GM19023 (cell line): ENCODE data around the gene PPP1R9B.

Experiments
- ATAC-seq: cut with Tn5 transposase; IDR thresholded peaks from one replicate; pipeline ENCODE4 v1.9.1; 2021; ENCODE audit warnings: mild to moderate bottlenecking, moderate library complexity; ENCODE audit not compliant: unreplicated experiment

PPP1R9B gene

GRCh38 chr17:50111673-50112655, 38.5 kb downstream of the PPP1R9B start:
- ATAC-seq: no peak

- no peak for ATAC-seq
These were observed 39.7 kb downstream of the PPP1R9B start for GRCh38 chr17:50110591-50111349.

- ATAC-seq: no peak
These were observed 40.7 kb downstream of the PPP1R9B start for GRCh38 chr17:50109785-50110184.

GRCh38 chr17:50109207-50109606, 41.3 kb downstream of the PPP1R9B start:
- no peak for ATAC-seq

- no peak for ATAC-seq
These were observed 41.9 kb downstream of the PPP1R9B start for GRCh38 chr17:50108556-50108955.

DNA sequence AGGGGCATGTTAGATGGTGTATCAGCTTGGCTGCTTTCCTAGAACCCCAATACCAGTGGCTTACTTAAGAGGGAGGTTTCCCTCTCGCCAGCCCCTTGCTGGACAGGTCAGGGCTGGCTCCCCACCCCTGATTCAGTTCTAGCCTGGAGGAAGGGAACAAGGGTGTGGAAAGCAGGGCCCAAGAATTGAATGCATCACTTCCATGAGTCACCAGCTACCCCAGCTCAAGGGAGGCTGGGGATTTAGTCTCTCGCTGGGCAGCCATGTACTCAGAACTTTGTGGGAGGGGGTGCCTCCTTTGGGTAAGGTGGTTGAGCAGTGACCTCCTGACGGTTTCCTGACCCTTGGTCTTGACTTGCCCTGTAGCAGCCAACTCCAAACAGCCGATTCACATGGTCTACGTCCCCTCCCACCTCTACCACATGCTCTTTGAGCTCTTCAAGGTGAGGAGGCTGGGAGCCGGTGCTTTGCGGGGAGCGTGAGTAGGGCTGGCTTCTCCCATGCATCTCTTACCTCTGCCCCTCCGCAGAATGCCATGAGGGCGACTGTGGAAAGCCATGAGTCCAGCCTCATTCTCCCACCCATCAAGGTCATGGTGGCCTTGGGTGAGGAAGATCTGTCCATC, 42.6 kb downstream of the PPP1R9B start:
- ATAC-seq: no peak

DNA sequence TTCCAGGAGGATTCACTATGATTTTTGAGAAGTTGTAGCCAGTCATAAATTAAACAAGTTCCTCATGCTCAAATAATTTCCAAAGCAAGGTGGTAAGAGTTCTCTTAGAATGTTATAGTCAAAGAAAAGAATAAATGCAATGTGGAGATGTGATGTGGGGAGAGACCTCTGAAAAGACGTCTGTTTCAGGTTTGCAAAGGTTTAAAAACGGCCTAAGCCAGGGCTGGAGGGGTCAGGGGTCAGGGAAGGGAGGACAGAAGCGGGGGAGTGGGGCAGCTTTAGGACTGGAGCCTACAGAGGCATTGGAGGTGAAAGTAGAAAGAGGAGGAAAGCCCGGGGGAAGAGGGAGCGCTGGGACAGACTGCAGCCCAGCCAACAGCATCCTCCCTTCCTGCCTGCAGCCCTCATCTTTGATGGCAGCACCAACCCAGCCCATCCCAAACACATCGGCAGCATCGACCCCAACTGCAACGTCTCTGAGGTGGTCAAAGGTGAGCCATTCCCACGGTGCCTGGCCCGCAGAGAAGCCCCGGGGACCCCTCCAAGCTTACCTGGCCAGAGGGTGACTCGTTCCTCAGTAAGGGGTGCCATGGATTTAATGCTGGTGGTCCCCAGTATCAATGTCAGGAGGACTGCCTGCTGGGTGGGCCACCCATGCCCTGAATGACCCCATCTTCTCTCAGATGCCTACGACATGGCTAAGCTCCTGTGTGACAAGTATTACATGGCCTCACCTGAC, 43.9 kb downstream of the PPP1R9B start:
- no peak for ATAC-seq

- ATAC-seq: no peak
These were observed 44.7 kb downstream of the PPP1R9B start for GRCh38 chr17:50105811-50106210.

DNA sequence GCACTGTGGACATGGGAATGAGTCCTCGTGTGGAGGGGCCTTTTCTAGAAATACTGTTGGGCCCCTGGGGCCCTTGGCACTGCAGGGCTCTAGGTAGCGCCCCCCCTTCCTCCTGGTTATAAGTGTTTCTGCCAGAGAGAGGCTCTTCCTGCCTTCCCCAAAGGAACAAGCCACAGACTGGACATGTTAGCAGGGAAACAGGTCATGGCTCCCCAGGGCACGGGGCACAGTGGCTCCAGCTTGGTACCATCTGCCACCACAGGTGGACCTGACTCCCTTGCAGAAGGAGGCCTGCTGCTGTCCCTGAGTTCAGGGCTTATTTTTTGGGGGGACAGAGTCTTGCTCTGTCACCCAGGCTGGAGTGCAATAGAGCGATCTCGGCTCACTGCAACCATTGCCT, 46.5 kb downstream of the PPP1R9B start:
- no peak for ATAC-seq

DNA sequence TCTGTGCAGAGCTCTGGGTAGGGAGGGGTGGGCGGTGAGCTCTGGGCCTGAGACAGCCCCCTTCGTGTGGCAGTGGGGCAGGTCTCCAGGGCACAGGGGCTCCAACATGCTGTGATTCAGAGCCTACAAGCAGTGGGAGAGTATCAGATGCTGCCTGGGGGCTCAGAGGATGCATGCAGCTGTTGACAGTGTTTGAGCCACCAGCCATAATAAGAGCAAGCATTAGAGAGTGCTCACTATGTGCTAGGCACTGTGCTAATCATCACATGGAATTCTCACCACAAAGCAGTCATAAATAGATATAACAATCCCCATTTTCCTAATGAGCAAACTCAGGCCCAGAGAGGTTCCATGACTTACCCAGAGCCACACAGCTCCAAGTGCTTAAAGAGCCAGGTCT, 47.2 kb downstream of the PPP1R9B start:
- ATAC-seq: no peak

GRCh38 chr17:50102164-50102991, 48.1 kb downstream of the PPP1R9B start:
- ATAC-seq: no peak

- no peak for ATAC-seq
These were observed 48.9 kb downstream of the PPP1R9B start for GRCh38 chr17:50101346-50102163.

- ATAC-seq: no peak
These were observed 49.5 kb downstream of the PPP1R9B start for GRCh38 chr17:50100921-50101345.

GRCh38 chr17:50100480-50100883, 50.0 kb downstream of the PPP1R9B start:
- no peak for ATAC-seq

- ATAC-seq: no peak
These were observed 51.5 kb downstream of the PPP1R9B start for GRCh38 chr17:50099003-50099402.

GRCh38 chr17:50098583-50098982, 51.9 kb downstream of the PPP1R9B start:
- no peak for ATAC-seq

DNA sequence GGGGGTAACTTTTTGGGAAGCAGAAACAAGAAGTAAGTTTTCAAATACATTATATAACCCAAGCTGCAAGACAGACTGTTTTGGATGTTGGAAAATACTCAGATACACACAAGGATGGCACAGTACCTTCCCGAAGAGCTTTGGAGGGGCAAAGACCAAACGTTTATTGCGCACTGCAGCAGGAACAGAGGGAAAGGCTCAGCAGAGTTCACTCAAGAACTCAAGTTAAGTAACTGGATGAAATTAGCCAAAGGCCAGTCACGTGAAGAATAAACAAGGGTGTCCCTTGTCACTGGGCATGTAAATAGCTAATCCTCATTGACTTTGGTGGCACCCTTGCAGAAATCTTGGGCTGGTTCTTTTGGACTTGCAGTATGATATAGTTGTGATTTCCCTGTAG, 52.6 kb downstream of the PPP1R9B start:
- ATAC-seq: no peak

DNA sequence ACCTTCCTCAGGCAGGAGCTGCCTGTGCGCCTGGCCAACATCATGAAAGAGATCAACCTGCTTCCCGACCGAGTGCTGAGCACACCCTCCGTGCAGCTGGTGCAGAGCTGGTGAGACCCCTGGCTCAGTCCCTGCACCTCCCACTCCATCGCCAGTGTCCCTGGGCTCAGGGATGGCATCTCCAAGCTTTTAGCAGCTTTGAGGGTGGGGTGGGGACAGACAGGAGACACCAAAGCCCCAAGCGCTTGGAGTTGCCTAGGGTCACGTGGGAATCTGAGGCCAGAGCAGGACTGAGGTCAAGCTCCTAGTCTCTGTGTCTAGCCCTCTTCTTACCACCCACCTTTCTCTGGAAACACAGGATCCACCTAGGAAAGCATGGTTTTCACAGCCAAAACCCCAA, 53.0 kb downstream of the PPP1R9B start:
- no peak for ATAC-seq

GRCh38 chr17:50096758-50097157, 53.7 kb downstream of the PPP1R9B start:
- no peak for ATAC-seq
